Limb (tissue), 2 donors: ENCODE results near the gene DNAJC15.
"Not testable (repeated sequence)": the region's sequence is repeated elsewhere in the genome, so short reads cannot be mapped to it uniquely, and the experiment has no call there.

Source experiments
- DNase-seq, 2 donors: peaks; one replicate each; pipeline ENCODE4 v3.0.0-alpha.2; 2016; ENCODE audit errors: extremely low spot score in 2 of 2

The DNAJC15 gene

DNA sequence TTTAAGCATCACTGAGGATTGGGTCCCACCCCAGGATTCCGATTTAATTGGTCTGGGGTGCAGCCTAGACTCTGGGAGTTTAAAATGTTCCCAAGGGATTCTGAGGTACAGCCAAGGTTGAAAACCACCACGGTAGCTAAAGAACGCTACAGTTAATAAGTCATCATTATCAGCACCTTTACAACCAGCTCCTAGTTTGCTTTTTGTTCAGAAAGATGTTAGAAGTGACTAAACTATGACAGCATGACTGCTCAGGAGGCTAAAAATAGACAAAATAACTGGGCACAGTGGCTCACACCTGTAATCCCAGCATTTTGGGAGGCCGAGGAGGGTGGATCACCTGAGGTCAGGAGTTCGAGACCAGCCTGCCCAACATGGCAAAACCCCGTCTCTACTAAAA, 19.7 kb upstream of the DNAJC15 start:
- no peak for DNase-seq

GRCh38 chr13:43005460-43006236, 17.7 kb upstream of the DNAJC15 start:
- DNase-seq: no peak

DNA sequence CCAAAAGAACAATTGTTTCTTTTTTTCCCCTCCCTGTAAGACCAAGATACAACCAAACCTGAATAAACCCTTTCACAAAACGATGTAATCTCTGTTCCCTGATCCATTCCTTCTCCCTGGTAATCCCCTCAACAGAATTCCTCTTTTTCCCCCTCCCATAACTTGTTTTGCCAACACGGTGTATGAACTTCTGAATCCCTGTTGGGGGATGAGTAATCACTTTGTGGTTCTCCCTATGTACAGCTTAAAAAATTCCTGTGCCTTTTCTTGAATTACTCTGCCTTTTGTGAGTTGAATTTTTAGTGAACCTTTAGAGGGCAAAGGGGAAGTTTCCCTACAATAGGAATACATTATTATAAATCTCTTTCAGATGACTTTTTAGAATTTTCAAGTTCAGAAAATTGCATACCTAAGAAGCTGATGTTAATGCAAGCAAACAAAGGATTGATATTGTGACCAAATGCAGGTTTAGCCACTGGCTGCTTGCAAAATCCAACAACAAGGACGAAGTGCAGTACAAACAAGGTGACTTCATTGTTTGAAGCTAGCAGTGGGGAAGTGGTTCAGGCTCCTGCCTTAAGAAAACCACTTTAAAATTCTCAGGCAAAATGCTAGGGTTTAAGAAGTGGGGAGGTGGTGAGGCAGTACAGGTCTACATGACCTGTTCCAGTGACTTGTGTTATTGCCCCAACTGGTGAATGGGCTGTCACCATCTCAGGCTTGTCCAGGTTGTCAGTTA, 16.3 kb upstream of the DNAJC15 start:
- no peak for DNase-seq

- DNase-seq: no peak
Observed at GRCh38 chr13:43008596-43008995, 14.8 kb upstream of the DNAJC15 start.

DNA sequence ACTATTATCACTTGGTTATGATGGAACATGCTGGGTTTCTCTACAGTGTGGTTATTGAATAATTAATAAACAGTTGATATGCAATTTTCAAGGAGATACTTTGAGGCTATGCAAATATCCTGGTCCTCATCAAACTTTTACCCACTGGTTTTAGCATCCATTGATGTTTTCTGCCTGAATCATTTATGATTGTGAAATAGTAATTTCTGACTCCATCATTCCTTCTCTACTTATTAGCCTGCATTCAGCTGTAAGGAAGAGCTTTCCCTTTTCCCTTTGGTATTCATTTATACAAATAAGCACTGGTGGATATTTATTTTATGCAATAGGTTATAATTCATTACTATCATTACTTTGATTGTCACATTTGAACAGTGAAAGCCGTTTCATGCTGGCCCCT, 13.9 kb upstream of the DNAJC15 start:
- no peak for DNase-seq

DNA sequence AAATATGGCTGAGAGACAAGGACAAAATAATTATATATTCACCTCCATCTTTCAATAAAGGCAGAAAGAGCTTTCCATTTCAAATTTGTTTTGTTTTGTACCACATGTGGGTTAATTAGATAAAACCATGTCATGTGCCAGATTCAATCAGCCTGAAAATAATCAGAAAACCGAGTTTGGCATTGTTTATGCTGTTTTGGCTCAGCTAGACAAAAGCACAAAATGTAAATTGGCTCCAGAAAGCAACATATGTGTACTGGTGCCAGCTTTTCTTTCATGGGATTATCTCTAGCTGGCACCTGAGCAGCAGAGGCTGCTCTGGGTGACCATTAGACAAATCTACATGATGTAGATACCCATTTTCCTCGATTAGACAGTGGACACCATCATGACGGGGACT, 9.2 kb upstream of the DNAJC15 start:
- DNase-seq: no peak

GRCh38 chr13:43016226-43016625, 7.2 kb upstream of the DNAJC15 start:
- no peak for DNase-seq

DNA sequence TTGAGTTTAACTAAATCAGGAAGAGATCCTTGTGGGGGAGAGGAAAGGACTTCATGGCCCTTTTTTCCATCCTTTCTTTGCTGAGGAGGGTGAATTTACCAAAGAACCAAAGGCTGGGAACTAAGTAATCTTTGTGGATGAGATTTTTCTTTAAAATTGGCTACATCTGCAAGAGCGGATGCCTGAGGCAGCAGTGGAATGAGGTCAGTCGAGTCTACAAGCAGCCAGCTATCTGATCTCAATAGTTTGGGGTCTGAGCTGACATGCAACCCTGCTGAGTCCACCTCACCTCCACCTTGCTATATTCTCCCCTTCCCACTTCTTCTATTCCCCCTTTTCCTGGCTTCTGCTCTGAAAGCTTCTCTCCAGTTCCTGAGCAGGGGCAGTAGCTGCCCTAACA, 3.6 kb upstream of the DNAJC15 start:
- DNase-seq: no peak

DNA sequence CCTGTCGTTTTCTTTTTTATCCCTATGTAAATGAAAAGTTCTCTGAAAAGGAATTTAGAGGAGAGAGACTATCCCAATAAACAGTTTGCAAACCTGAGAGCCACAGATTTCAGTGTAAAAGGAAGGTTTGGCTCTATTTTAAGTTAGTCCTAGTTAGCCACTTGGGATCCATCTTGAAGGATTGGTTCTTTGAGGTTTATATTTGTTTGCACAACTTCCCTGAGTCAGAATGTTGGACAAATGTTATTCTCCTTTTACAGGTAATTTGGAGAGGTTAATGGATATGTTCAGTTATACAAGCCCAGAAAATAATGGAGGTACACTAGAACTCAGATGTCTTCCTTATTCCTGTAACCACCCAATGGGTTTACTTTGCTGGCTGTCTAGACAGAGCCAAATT, 2.6 kb upstream of the DNAJC15 start:
- no peak for DNase-seq

DNA sequence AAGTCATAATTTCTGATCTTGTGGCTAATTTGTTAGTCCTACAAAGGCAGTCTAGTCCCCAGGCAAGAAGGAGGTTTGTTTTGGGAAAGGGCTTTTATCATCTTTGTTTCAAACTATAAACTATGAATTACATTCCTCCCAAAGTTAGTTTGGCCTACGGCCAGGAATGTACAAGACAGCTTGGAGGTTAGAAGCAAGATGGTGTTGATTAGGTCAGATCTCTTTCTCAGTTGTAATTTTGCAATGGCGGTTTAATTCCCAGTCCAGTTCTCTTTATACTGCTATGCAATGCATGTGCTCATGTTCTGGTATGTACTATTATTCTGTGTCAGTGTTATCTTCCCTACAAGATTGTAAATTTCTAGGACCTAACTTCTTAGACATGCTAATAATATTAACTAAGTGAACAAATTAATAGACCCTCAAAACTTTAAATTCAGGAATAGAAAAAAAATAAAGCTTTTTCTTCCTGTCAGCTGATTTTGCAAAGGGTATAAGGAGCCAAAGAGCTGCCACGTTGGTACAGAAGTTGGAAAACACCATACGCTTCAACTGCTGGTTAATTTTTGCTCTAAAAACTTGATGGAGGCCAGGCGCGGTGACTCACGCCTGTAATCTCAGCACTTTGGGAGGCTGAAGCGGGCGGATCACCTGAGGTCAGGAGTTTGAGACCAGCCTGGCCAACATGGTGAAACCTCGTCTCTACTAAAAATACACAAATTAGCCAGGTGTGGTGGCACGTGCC, 1.3 kb upstream of the DNAJC15 start:
- DNase-seq: no peak

GRCh38 chr13:43022934-43023288, 475 bp upstream of the DNAJC15 start:
- no peak for DNase-seq

- no peak for DNase-seq
Observed at GRCh38 chr13:43026262-43026661, 2.9 kb downstream of the DNAJC15 start.

DNA sequence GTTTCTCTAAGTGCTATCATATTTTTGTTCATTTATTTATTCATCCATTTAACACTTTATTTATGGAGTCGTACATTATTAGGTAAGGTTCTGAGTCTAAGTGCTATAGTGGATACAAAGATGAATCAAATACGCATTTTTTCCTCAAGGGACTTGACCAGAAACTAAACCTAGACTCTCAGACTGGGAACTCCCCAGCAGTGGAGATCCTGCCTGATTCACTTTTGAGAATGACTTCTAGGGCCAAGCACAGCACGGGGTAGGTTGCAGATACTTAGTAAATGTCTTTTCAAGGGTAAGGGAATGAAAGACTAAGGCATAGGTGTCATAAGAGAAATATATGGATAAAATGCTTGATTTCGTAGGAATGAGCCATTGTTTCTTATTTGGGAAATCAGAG, 7.2 kb downstream of the DNAJC15 start:
- no peak for DNase-seq

DNA sequence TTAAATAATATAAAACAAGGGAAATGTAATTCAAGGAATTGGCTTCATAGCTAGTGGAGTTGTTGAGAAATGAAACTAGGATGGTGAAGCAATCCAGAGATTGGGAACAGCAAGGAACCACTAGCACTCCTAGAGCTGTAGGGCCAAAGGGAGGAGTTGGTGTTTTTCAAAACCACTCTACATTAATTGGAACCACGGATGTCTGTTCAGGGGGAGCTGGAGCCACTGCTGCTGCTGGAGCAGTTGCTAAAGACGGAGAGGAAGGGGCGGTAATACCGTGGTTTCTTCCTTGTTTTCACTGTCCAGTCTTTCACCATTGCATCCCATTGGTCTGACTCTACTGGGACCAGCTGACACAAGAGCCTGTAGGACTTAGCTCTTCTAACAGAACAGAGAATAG, 8.5 kb downstream of the DNAJC15 start:
- DNase-seq: no peak

- no peak for DNase-seq
Observed at GRCh38 chr13:43033038-43033437, 9.7 kb downstream of the DNAJC15 start.

GRCh38 chr13:43036351-43037250, 13.2 kb downstream of the DNAJC15 start:
- DNase-seq: no peak

GRCh38 chr13:43039966-43040365, 16.6 kb downstream of the DNAJC15 start:
- no peak for DNase-seq

GRCh38 chr13:43040581-43041368, 17.4 kb downstream of the DNAJC15 start:
- not testable (repeated sequence) for DNase-seq

DNA sequence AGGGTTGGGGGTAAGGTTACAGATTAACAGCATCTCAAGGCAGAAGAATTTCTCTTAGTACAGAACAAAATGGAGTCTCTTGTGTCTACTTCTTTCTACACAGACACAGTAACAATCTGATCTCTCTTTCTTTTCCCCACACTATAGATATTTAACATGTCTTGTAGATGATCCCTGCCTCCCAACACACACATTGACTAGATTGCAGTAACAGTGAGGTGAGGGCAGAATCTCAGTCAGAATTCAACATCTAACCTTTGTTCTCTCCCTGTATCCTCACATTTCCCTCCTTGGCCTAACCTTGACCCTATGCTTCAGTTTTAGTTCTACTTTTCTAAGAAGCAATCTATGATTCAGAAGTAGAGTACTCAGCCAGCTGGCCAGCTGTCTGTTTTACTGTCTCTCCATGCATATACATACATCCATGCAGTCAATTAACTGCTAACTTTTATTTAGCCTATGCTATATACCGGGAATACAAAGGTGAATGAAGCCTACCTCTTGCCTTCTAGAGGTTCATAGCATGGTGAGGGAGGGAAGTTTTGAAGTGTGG, 18.1 kb downstream of the DNAJC15 start:
- no peak for DNase-seq

- no peak for DNase-seq
Observed at GRCh38 chr13:43042410-43042921, 19.1 kb downstream of the DNAJC15 start.
